ENCODE measurements around the gene C19orf81.

Gene C19orf81

DNA sequence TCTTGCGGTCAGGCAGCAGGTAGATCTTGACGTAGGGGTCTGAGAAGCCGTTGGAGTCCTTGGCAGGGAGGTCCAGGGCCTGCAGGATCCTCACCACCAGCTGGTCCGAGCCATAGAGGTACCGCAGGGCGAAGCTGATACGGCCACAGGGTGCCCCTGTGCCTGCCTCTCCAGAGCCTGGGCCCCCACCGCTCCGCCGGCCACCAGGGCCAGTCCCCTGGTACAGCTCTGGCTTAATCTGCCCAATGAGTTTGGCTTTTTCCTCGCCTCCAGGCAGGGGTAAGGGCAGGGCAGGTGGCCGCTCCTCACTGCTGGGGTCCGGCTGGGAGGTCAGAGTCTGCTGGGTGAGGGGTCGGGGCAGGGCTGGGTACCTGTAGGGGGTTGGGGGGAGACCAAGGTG, 19.4 kb upstream of the C19orf81 start:
- DNase-seq = no peak

DNA sequence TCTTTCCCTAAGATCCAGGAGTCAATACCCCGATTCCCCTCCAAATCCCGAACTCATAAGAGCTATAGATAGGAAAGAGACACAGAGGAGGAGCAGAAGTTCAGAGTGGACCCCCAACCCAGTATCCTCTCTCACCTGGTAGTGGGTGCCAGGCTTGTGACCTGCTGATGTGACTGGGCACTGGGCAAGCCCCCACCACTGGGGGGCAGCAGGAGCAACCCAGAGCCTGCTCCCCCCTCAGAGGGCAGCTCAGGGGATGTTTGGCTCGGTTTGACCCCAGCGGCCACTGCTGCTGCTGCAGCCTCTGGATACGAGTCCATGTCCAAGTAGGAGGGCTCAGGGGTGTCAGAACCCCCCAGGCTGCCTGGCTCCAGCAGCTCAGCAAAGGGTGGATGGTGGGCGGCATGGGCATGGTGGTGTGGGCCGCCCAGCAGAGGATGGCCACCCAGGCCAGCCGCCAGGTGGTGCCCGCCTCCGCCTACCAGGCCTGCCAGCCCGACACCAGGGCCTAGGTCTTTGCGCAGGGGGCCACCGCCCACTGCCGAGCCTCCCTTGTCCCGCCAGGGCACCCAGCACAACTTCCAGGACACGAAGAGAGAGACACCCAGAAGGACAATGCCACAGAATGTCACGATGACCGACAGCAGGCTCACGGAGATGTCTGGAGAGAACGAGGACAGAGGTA, 17.0 kb upstream of the C19orf81 start:
- no peak for DNase-seq

DNA sequence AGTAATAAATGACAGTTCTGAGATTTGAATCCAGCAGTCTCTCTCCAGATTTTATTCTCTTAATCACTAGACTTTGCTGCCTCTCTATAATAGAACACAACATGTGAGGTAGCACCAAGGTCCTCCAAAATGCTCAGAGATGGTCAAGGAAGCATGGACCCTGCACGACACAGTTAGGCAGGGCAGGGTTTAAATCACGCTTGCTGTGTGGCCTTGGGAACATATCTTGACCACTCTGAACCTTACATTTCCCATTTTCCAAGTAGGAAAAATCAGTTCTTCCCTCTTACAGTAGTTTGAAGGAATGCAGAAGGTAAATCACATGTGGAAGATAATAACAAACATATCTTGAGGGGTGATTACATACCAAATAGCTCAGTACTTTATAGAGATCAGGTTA, 15.9 kb upstream of the C19orf81 start:
- no peak for DNase-seq

DNA sequence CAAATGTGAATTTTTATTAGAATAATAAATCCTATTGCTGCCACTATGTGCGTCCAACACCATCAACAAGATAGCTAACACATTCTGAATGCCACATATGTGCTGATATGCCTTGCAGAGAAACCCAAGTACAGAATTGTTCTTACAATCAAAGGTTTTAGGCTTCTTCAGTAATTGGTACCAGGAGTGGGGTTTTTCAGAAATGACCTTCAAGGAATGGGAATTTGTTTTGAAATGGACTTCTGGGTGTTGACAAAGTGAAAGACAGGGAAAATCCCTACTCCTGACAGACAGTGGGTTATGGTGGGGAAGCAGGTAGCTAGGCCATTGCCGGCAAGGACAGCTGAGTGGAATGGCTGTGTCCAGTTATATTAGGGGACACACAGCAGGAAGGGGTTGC, 15.3 kb upstream of the C19orf81 start:
- no peak for DNase-seq

DNA sequence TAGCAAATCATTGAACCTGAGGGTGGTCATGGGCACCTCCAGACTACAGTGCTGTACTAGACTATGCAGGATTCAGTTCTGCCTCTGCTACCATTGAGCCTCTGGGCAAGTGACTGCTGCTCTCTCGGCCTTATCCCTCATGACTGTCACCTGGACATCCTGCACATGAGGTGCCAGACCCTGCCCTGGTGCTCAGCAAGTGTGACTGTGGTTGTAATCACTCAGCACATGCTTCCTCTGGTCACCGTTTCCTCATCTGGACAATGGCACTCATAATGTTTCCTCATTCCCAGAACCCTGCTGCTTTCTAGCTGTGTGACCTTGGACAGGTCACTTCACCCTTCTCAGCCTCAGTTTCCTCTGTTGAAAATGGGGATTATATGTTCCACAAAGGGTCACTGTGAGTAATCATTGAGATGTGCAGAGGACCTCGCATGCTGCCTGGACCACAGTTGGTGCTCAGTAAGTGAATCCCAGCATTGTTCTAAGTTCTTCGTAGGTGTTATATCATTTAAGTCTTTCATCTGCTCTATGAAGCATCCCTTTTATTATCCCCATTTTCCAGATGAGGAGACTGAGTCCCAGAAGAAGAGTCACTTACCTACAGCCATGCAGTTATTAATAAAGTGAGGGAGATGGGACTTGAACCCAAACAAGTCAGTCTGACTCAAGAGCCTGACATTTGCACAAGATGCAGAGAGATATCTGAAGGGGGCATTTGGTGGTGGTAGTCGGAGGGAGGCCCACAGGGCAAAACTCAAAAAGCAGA, 12.7 kb upstream of the C19orf81 start:
- no peak for DNase-seq

DNA sequence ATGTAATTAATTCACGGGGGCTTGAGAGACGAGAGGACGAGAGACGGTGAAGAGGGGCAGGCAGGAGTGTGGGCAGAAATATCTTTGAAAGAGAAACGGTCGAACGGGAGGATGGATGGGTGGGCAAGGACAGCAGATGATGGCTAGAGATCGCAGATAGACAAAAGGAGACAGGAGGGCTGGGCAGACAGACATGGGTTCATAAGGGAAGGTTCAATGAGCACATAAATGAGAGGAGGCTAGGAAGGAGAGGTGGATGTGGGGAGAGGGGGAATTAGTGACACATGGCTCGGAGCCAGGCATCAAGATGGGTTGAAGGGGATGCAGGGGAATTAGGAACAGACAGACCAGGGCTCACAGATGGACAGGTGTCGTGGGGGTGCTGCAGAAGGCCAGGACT, 10.6 kb upstream of the C19orf81 start:
- peak; percentile 16 for DNase-seq

DNA sequence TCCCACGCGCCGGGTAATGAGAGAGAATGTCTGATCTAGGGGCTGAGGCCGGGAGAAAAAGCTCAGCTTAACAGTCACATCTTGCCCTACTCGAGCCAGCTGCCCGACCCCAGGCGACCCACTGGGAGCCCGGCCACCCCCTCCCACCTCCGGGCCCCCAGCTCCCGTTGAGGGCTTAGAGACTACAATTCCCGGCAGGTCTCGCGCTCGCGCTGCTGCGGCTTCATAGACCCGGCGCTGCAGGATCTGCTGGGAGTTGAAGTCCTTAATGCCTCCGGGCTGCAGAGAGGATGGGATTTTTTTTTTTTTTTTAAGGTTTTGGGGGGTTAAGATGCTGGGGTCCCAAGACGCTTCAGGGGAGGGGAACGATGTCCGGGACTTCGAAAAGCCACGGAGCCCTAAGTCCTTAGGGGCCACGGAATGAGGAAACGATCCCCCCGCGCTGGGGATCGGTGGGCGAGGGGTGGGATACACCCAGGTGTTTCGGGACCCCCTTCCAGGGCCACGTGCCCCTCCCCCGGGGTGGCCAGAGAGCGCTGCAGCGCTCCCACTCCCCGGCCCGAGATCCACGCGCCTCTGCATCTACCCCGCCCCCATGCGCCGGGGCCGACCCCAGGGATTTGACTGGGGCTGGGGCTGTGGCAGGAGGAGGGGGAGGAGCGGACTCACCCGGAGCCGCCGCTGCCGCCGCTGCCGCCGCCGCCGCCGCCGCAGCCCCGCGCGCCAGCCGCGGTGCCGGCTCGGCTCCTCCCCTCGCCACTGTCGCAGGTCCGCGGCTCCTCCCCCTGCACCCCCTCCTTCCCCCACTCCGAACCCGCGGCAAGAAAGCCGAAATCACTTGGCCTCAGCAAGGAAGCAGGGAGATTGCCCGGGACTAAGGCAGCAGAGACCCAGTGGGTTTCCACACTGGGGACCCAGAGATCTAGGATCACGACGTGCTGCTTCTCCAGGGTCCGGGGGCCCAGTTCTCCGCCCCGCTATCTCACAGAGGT, 9.8 kb upstream of the C19orf81 start, which contains the start of gene SYT3:
TSS of gene SYT3 (minus strand) at position 761 of the 992 bp plus-strand sequence. CDS start 2,470 bp downstream, outside the sequence.
- DNase-seq = peak; percentile 72

DNA sequence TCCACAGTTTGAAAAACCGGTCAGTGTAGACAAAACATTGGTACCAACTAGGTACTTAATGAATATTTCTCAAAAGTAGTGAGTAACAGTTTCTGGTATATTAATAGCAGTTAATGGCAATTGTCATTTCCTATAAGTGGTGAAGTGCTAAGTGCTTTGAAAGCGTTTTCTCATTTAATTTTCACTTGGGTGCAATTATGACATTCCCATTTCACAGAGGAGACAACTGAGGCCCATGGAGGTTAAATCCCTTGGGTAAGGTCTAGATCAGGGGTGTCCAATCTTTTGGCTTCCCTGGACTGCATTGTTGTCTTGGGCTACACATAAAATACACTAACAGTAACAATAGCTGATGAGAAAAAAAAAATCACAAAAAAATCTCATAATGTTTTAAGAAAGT, 8.9 kb upstream of the C19orf81 start:
- DNase-seq = no peak

DNA sequence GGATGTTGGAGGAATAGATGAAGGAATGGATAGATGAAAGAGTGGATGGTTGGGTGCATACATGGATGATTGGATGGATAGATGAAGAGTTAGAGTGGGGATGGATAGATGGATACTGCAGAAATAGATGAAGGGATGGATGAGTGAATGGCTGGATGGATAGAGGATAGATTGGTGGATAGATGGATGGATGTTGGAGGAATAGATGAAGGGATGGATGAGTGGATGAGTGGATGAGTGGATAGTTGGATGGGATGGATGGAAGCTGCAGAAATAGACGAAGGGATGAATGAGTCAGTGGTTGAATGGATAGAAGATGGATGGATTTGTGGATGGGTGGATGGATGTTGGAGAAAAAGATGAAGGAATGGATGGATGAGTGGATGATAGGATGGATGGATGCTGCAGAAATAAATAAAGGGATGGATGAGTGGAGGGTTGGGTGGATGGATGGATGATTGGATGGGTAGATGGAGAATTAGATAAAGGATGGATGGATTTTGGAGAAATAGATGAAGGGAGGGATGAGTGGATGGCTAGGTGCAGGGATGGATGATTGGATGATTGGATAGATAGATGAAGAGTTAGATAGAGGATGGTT, 4.8 kb upstream of the C19orf81 start:
- DNase-seq = no peak

DNA sequence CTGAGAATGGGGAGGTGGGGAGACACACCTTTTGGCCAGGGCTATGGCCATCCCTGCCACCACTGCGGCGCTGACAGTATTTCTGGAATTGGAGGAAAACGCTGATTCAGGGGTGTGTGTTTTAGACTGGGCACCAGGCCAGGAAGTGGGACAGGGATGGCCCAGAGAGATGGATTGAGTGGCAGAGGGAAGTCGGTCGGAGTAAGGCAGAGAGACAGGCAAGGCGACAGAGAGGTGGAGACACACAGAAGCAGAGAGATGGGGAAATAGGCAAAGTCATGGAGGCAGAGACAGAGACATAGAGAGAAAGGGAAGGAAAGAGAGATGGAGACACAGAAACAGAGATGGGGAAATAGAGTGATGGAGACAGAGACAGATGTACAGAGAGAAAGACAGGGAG, 4.1 kb upstream of the C19orf81 start:
- no peak for DNase-seq

DNA sequence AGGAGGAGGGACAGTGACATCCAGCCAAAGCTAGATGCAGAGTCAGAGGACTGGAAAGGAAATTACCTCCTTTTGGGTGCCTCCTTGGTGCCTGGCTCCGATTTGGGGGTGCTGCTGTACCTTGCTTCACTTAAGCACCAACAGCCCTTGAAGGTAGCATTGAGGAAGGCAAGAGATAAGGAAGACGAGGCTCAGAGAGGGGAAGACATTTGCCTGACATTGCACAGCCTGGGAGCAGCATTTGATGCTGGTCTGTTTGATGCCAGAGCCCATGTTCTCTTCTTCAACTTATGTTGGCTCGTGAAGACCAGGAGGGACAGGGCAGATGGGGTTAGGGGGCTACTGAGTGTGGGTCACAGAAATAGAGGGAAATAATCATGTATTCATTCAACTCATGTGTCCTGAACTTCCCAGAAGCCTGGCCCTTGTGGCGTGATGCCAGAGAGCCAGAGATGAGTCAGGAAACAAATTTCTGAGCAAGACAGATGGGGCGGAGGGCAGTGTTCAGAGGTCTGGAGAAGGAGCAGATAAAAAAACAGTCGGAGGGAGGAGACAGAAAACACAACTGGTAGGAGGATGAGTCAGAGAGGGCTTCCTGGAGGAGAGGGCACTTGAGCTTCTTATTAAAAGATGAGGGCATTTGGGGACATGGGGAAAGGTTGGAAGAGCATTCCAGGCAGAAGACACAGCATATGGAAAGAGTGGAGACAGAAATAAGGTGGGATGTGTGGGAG, 3.0 kb upstream of the C19orf81 start:
- no peak for DNase-seq

DNA sequence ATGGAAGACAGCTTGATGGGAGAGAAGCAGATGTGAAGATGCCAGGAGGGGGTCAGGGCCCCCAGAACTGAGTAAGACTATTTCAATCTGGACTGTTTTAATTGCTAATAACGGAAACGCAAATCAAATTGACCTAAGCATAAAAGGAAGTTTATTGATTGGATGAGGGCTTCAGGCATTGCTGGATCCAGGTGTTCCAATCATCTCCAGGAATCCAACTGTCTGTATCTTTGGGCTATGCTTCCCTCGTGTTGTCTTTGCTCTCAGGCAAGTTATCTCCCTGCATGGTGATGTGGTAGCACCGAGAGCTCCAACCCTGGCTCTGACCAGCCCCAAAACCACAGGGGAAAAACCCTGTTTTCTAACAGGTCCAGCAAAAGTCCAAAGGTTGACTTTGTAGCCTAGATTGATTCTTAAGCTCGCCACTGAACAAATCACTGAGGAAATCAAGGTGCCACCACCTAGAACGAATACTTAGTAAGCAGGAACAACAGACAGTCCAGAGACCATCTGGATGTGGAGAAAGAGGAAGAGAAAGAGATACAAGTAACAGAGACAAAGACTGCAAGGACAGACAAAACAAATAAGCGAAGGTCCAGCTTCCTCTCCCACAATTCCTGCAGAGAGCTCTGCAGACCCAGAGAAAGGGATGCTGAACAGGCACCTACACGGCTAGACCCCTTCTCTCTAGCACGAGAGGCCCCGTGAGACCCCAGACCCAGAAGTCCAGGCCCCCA, 1.2 kb upstream of the C19orf81 start:
- DNase-seq = no peak

DNA sequence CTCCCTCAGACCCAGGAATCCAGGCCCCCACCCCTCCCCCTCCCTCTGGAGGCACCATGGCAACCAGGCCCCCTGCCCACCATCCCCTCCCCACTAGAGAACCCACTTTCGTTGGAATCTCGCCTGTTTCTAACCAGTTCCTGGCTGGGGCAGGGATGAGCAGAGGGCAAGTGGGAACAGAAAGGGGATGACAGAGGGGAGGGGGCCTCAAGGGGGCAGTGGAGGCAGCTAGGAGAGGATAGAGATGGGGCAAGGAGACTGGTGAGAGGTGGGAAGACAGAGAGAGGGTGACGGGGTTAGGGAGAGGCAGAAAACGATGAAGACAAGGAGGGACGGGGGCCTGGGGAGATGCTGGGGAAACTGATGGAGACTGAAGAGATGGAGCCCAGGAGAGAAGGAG, 586 bp upstream of the C19orf81 start:
- no peak for DNase-seq

DNA sequence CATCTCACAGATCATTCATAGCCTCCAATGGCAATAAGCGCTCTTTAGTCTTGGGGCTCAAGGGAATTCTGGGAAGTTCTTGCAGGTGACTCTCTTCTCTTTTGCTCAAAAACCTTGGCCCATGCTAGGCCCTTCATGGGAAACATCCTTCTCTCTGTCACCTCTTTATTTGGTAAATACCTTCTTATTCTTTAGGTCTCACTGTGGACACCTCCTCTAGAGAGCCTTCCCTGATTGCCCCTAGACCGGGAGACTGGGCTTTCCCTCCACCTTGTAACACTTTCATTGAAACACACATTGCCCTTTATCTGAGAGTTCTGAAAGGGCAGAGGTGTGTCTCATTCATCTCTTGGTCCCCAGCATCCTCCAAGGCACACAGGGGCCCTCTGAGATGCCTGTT, 1.9 kb downstream of the C19orf81 start:
- DNase-seq = no peak

DNA sequence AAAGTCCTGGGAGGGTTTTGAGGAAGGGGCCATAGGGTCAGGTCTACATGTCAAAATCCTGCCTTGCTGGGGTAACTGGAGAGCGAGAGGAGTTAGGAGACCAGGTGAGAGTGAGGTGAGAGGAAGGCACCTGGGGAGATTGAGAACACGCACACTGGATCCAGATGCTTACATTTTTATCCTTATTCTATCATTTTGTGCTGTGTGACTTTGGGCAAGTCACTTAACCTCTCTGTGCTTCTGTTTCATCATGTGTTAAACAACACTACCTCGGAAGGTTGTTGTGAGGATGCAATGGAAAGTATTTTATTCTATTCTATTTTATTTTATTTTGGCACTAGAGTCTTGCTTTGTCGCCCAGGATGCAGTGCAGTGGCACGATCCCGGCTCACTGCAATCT, 3.5 kb downstream of the C19orf81 start:
- DNase-seq = no peak

DNA sequence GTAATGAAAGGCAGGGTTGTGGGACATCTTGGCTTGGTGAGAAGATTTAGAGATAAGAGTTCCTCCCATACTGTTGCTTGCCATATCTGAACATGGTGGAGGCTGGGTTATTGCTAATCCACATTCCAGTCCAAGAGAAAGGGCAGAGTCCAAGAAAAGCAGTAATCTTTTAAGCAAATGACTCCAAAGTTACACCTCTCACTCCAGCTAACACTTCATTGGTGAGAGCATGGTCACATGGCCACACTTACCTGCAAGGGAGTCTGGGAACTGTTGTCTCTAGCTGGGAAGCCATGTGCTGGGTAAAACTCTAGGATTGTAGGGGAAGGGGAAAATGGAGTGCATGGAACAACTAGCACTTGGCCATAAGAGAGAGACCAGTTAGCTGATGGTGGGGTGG, 5.6 kb downstream of the C19orf81 start:
- DNase-seq = no peak

DNA sequence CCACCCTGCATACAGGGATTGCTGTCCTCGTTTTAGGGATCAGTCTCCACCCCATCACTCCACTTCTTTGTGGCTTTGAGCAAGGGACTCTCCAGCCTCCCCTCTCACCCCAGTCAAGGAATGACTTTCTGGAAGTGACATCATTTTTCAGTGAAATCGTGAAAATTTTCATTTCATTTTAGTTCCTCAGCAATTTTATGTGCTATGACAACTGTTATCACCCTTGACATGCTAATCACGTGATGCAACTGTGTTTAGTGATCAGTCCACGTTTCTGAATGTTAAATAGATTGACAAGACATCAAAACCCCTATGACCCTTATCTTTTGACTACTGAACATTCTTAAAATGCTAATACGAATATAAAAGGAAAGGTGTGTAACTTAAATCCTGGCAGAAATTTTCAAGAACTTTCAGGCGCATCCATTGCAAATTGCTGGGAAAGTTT, 8.0 kb downstream of the C19orf81 start:
- DNase-seq = no peak

DNA sequence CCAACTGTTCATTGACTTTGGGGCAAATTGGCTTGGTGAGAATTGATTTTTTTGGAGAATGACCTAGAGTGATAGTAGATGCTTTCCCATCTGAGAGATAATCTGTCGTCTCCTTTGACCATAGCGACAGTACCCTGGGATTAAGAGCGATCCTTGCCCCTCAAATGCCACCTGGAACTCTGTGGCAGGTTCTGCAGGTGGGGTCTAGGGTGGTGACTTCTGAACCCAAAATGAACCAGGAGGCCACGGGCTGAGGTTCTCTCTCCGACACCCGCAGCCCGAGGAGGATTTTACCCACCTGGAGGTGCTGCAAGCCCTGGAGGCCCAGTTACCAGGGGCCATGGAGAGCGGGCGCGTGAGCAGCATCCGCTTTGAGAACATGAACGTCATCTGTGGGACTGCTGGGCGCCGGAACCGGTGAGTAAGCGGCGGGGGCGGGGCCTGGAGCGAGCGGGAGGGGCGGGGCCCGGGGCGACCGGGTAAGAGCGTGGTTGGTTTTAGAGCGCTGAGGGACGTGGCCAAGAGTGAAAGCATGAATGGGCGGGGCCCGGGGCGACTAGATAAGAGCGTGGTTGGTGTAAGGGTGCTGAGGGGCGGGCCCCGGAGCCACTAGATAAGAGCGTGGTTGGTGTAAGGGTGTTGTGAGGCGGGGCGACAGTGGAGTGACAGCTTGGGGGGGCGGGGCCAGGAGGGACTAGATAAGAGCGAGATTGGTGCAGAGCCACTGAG, 8.6 kb downstream of the C19orf81 start:
- peak; percentile 92 for DNase-seq

DNA sequence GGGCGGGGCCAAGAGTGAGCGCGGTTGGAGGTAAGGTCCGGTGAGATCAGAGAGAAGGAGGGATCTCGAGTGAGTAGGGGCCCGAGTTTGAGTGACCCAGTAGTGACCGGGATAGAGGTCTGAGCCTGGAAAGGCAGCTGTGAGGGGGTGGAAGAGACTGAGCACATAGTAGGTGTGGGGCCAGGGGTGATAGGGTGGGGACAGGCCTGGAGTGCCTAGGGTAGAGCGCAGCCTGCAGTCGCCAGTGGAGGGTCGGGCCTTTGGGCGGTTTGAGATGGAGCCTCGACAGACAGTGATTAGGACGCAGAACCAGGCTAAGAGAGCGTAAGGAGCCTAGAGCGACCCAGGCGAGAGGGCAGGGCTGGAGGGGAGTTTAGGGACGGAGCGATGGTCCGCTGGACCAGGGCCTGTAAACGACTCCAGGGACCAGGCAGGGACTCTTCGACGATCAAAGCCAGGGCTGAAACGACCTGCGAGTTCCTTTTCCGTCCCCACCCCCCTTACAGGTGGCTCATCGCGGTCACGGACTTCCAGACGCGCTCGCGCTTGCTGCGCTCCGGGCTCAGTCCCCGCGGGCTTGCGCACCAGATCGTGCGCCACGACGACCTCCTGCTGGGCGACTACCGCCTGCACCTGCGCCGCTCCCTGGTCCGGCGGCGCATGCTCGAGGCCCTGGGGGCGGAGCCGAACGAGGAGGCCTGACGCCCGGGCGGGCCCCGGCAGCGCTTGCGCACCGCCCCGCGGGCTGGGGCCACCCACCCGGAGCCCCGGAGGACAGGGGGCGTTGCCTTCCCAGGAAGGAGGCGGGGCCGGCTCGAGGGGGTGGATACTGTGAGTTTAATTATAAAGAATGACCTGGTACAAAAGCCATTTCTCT, 9.4 kb downstream of the C19orf81 start:
- DNase-seq = peak; percentile 80
